K562 (cell line): Measurements from ENCODE around the gene LAMB3. TPM values are rescaled to one million over a fixed set of nuclear protein-coding genes. Genes with fewer than 3 reads are reported as not detected.

Experiments used
- ATAC-seq: fragments of 200-7000 bp; cut with Tn5 transposase; 3 replicates; pipeline ENCODE4 v1.9.1; 2020; ENCODE audit warnings: moderate library complexity
- BruUV-seq: library from RNA; stranded (reverse); fragments of 400-500 nt; replicated peaks from 2 replicates; lab custom pipeline; 2021; lab: Mats Ljungman, UMichigan
- CTCF ChIA-PET: fragments of 300-600 bp; formaldehyde crosslinking; extraction: SDS; loops from one replicate; lab custom pipeline; 2021; ENCODE audit warnings: low intra/inter-chr PET ratio; lab: Yijun Ruan, JAX
- POLR2A ChIA-PET: fragments of 300-600, 350-650 bp; sonication (Branson Sonifier 250); formaldehyde crosslinking; extraction: SDS; loops from one replicate; lab custom pipeline; 2021; ENCODE audit warnings: antibody characterized with exemption, inconsistent platforms; lab: Yijun Ruan, JAX
- DNase-seq, 4 experiments: peaks; one replicate each; pipeline versions ENCODE4 v3.0.0 to v3.0.0-alpha.2; 2011 to 2018; ENCODE audit warnings: low spot score in 3 of 4, mixed read lengths in 3 of 4; ENCODE audit errors: extremely low read depth in 1 of 4
- FAIRE-seq: peaks from 2 replicates; lab custom pipeline; 2011; peaks lifted over from hg19 to GRCh38; lab: Jason Lieb, UNC
- H2AFZ ChIP-seq: 2 replicates; pipeline ENCODE4 v1.6.0; 2011; ENCODE audit warnings: low read depth, low read length, control low read depth, inconsistent platforms
- H3K27ac ChIP-seq: fragments of 200-600 bp; 3 replicates; pipeline ENCODE4 v1.8.0; 2011; ENCODE audit warnings: low read depth, mild to moderate bottlenecking, control low read depth, inconsistent platforms, low read length, moderate library complexity, mixed read lengths; ENCODE audit errors: extremely low read depth
- H3K27me3 ChIP-seq, 2 experiments: fragments of 300-600 bp in 1 of 2; 2 replicates in 1 of 2; 3 replicates in 1 of 2; pipeline versions ENCODE4 v1.6.0 to v1.8.0; 2011; ENCODE audit warnings: inconsistent platforms in 2 of 2, low read length in 2 of 2, mild to moderate bottlenecking in 1 of 2, mixed read lengths in 1 of 2, moderate library complexity in 1 of 2; ENCODE audit not compliant: control insufficient read depth in 2 of 2, insufficient read depth in 2 of 2
- H3K36me3 ChIP-seq: fragments of 300-600 bp; 3 replicates; pipeline ENCODE4 v1.8.0; 2011; ENCODE audit warnings: mild to moderate bottlenecking, low read length, inconsistent platforms; ENCODE audit not compliant: control insufficient read depth, insufficient read depth
- H3K4me1 ChIP-seq, 2 experiments: fragments of 200-600 bp in 1 of 2; replicated peaks in 1 of 2; 2 replicates in 1 of 2; 3 replicates in 1 of 2; pipeline versions ENCODE4 v1.5.1 to v1.8.0; 2011; ENCODE audit warnings: inconsistent platforms in 2 of 2, low read length in 2 of 2, mild to moderate bottlenecking in 1 of 2, mixed read lengths in 1 of 2, moderate library complexity in 1 of 2; ENCODE audit not compliant: control insufficient read depth in 2 of 2, insufficient read depth in 2 of 2
- H3K4me2 ChIP-seq: 2 replicates; pipeline ENCODE4 v1.6.1; 2011; ENCODE audit warnings: low read length, control low read depth, inconsistent platforms, mixed read lengths; ENCODE audit not compliant: insufficient read depth
- H3K4me3 ChIP-seq: fragments of 200-600 bp; sonication (generic), shearing (Covaris generic); 2 replicates; pipeline ENCODE4 v1.5.1; 2016; ENCODE audit warnings: control low read depth, inconsistent platforms
- H3K79me2 ChIP-seq: fragments of 200-600 bp; 3 replicates; pipeline ENCODE4 v1.8.0; 2011; ENCODE audit warnings: low read length, inconsistent platforms; ENCODE audit not compliant: control insufficient read depth, insufficient read depth
- H3K9ac ChIP-seq, 2 experiments: 2 replicates each; pipeline versions ENCODE4 v1.6.0 to v1.6.1; 2011; ENCODE audit warnings: low read depth in 2 of 2, low read length in 2 of 2, control low read depth in 1 of 2, inconsistent platforms in 1 of 2, mild to moderate bottlenecking in 1 of 2, mixed read lengths in 1 of 2; ENCODE audit not compliant: insufficient read depth in 1 of 2
- H3K9me1 ChIP-seq: one replicate; pipeline ENCODE4 v1.6.0; 2011; ENCODE audit warnings: inconsistent platforms, mild to moderate bottlenecking, low read length, moderate library complexity; ENCODE audit not compliant: control insufficient read depth, insufficient read depth
- H3K9me3 ChIP-seq: replicated peaks from 2 replicates; pipeline ENCODE4 v1.5.1; 2011; ENCODE audit warnings: low read depth, low read length, inconsistent platforms; ENCODE audit not compliant: control insufficient read depth, insufficient read depth
- H4K20me1 ChIP-seq: replicated peaks from 2 replicates; pipeline ENCODE4 v1.6.1; 2011; ENCODE audit warnings: low read length, inconsistent platforms, mixed read lengths; ENCODE audit not compliant: control insufficient read depth, insufficient read depth
- CEBPB ChIP-seq: fragments of 450-650 bp; IDR thresholded peaks from 2 replicates; pipeline ENCODE4 v1.6.1; 2016; ENCODE audit warnings: missing genetic modification characterization, missing compliant biosample characterization
- CEBPG ChIP-seq, 3 experiments: fragments of 200-800 bp in 1 of 3; sonication (Bioruptor generic) in 1 of 3; sonication (generic) in 1 of 3; formaldehyde crosslinking in 1 of 3; IDR thresholded peaks in 2 of 3; conservative IDR thresholded peaks in 1 of 3; 2 replicates each; pipeline versions ENCODE4 v1.6.1 to v1.8.0; 2016 to 2022; ENCODE audit warnings: missing compliant biosample characterization in 2 of 3, missing genetic modification characterization in 2 of 3, mild to moderate bottlenecking in 1 of 3, missing genetic modification reagents in 1 of 3
- FOSL1 ChIP-seq: fragments of 200-800 bp; sonication (Bioruptor generic); conservative IDR thresholded peaks from 2 replicates; pipeline ENCODE4 v1.6.1; 2016; ENCODE audit warnings: missing genetic modification characterization, missing compliant biosample characterization
- HMGXB4 ChIP-seq: sonication (generic); formaldehyde crosslinking; IDR thresholded peaks from 2 replicates; pipeline ENCODE4 v1.8.1; 2023; ENCODE audit warnings: mild to moderate bottlenecking, missing genetic modification reagents
- ILF3 ChIP-seq: fragments of 450-650 bp; IDR thresholded peaks from 2 replicates; pipeline ENCODE4 v1.6.1; 2018; ENCODE audit warnings: antibody characterized with exemption, mild to moderate bottlenecking, moderate library complexity, borderline replicate concordance
- NKRF ChIP-seq: fragments of 450-650 bp; IDR thresholded peaks from 2 replicates; pipeline ENCODE4 v1.6.1; 2016; ENCODE audit warnings: borderline replicate concordance
- ZBTB11 ChIP-seq, 3 experiments: fragments of 200-800 bp in 1 of 3; fragments of 250-450 bp in 1 of 3; fragments of 450-650 bp in 1 of 3; sonication (Bioruptor Pico) in 1 of 3; sonication (Bioruptor generic) in 1 of 3; formaldehyde crosslinking in 1 of 3; IDR thresholded peaks; 2 replicates each; pipeline versions ENCODE4 v1.6.1 to v1.8.0; 2016 to 2022; ENCODE audit warnings: mild to moderate bottlenecking in 2 of 3, missing genetic modification characterization in 2 of 3, missing compliant biosample characterization in 1 of 3, moderate library complexity in 1 of 3
- ZNF174 ChIP-seq: fragments of 250-450 bp; sonication (Bioruptor Pico); IDR thresholded peaks from 2 replicates; pipeline ENCODE4 v1.4.0; 2020; ENCODE audit warnings: mild to moderate bottlenecking
- WGBS: fragments of 100-300 bp; shearing (Covaris generic); methylation state at CpG from one replicate; pipeline ENCODE4 v1.1.6; 2016; ENCODE audit warnings: low coverage, mixed read lengths; ENCODE audit not compliant: insufficient coverage; ENCODE audit errors: missing lambda C conversion rate; 5-methylcytosine and 5-hydroxymethylcytosine counted together
- in situ Hi-C: fragments of 300-500 bp; cut with MboI; formaldehyde crosslinking; loops from 4 replicates; pipeline ENCODE4 v1.15.0; 2018; ENCODE audit warnings: inconsistent platforms, mixed read lengths
- intact Hi-C: fragments of 100-400 bp; cut with micrococcal nuclease; formaldehyde crosslinking; loops from 2 replicates; pipeline ENCODE4 v1.14.2; 2022
- polyA plus RNA-seq, 8 experiments: library from polyadenylated mRNA; depleted of rRNA in 4 of 8; stranded (reverse) in 5 of 8; unstranded in 3 of 8; fragments of >200 nt; fragmentation: Nextera tagmentation in 2 of 8; fragmentation: Illumina TruSeq in 1 of 8; extraction: Ambion mirVana in 2 of 8; extraction: Trizol in 1 of 8; gene quantifications; 2 replicates each; pipeline versions ENCODE4 v1.2.1 to v1.2.3, GENCODE V29; 2011 to 2014; ENCODE audit warnings: inconsistent platforms in 1 of 8, missing spikeins in 1 of 8
- total RNA-seq, 7 experiments: library from RNA; depleted of rRNA in 6 of 7; stranded (reverse); fragments of >200 nt in 6 of 7; fragmentation: Illumina TruSeq in 2 of 7; extraction: Trizol in 2 of 7; gene quantifications; 2 replicates each; pipeline versions ENCODE4 v1.2.1 to v1.2.3, GENCODE V29; 2011 to 2021; ENCODE audit warnings: low replicate concordance in 1 of 7

The LAMB3 gene
- total and polyA plus RNA-seq, 9 of the 15 experiments (the other 6 are each of a cell fraction or from before 2014, with no cell fraction given): 0.08 to 1.3 (median 0.91) TPM

- no peak for TF ChIP-seq ZNF174 (CRISPR knock-in tag)
- TF ChIP-seq NKRF: no peak
- TF ChIP-seq, all 486 proteins: peak for 0
Measured at GRCh38 chr1:209685821-209686220, 33.6 kb upstream of the LAMB3 start (continued).

- H3K27me3 ChIP-seq: peaks cover 0 to 15% of the 10 kb centered on the region in 2 experiments; a peak in 2 of 5 replicates
- ATAC-seq (no peak), FAIRE-seq (no peak), DNase-seq (no peak)
- TF ChIP-seq HMGXB4 (CRISPR knock-in tag) (no peak), CEBPG (CRISPR knock-in tag; IDR thresholded peaks at IDR 0.05) (no peak), CEBPG (tag; conservative IDR thresholded peaks at IDR 0.05 in 1 of 2, IDR thresholded peaks at IDR 0.05 in 1 of 2) (peak; percentile 38 to 51; a peak in 1 of 4 replicates), FOSL1 (tag) (peak; percentile 60; the same call in 1 of the 2 replicates), CEBPB (tag) (peak; percentile 55; the same call in 1 of the 2 replicates), ZBTB11 (CRISPR knock-in tag; IDR thresholded peaks at IDR 0.05) (no peak), ILF3 (no peak)
- H3K79me2 ChIP-seq: no peaks in the 10 kb centered on the region; the same call in 2 of the 3 replicates
- intact Hi-C loops: no loop called here
- H2AFZ ChIP-seq: no peak overlapping the region
- no peaks in the 10 kb centered on the region for H3K9me1 ChIP-seq
- BruUV-seq: no TSS peak
- H3K9ac ChIP-seq: no peak overlapping the region
- no peaks in the 10 kb centered on the region for H4K20me1 ChIP-seq
- H3K9me3 ChIP-seq: no peaks in the 10 kb centered on the region
- no peak overlapping the region for H3K4me2 ChIP-seq
- CTCF ChIA-PET: no interaction called here
- in situ Hi-C loops: no loop called here
- no peak overlapping the region for H3K27ac ChIP-seq
- H3K36me3 ChIP-seq: no peaks in the 10 kb centered on the region
- WGBS: 7% methylated on average over 4 of the region's 4 CpGs
- no peak overlapping the region for H3K4me3 ChIP-seq
- peaks cover 8 to 12% of the 10 kb centered on the region in 2 experiments for H3K4me1 ChIP-seq
- POLR2A ChIA-PET: no interaction called here
Measured at GRCh38 chr1:209678981-209679539, 26.8 kb upstream of the LAMB3 start.
